Measurements from ENCODE around the gene SYT8.
A peak's percentile ranks its signal among the peaks of the same experiment; 100 is the strongest.
"Not testable (repeated sequence)": the region's sequence is repeated elsewhere in the genome, so short reads cannot be mapped to it uniquely, and the experiment has no call there.

SYT8 gene

GRCh38 chr11:1875093-1875850 is 40.5 kb downstream of the SYT8 start:
- H3K27ac ChIP-seq (ENCODE audit: low read length): no peak overlapping the region
- no peak for TF ChIP-seq CTCF (IDR thresholded peaks at IDR 0.05; ENCODE audit: low read length)
- no peaks in the 10 kb centered on the region for H3K4me1 ChIP-seq (ENCODE audit: low read length)
- H2AFZ ChIP-seq (ENCODE audit: low read length): no peak overlapping the region
- H3K9me2 ChIP-seq (replicated peaks; ENCODE audit: insufficient read depth, low read length): no peaks in the 10 kb centered on the region
- no peaks in the 10 kb centered on the region for H3K36me3 ChIP-seq (replicated peaks; ENCODE audit: insufficient read depth, low read length)
- no peak overlapping the region for H3K4me3 ChIP-seq (ENCODE audit: low read length)
- no peak overlapping the region for H3K4me2 ChIP-seq (ENCODE audit: low read depth, low read length)
- no peak for DNase-seq
- no peaks in the 10 kb centered on the region for H3F3A ChIP-seq (ENCODE audit: insufficient read depth, low read length)
- H3K27me3 ChIP-seq (replicated peaks; ENCODE audit: insufficient read depth, low read length): no peaks in the 10 kb centered on the region
- H4K20me1 ChIP-seq (ENCODE audit: insufficient read depth, low read length): no peaks in the 10 kb centered on the region
- no peak overlapping the region for H3K9ac ChIP-seq (ENCODE audit: low read length)
- H3K79me2 ChIP-seq (ENCODE audit: low read length): peaks cover 3% of the 10 kb centered on the region; the same call in 1 of the 2 replicates
- H3K9me3 ChIP-seq (replicated peaks; ENCODE audit: insufficient read depth, low read length): no peaks in the 10 kb centered on the region

- H3F3A ChIP-seq (ENCODE audit: insufficient read depth, low read length); DNase-seq; H3K9me3 ChIP-seq (replicated peaks; ENCODE audit: insufficient read depth, low read length); H3K27me3 ChIP-seq (replicated peaks; ENCODE audit: insufficient read depth, low read length); H3K36me3 ChIP-seq (replicated peaks; ENCODE audit: insufficient read depth, low read length); H3K9me2 ChIP-seq (replicated peaks; ENCODE audit: insufficient read depth, low read length); H3K4me1 ChIP-seq (ENCODE audit: low read length); H2AFZ ChIP-seq (ENCODE audit: low read length); H3K79me2 ChIP-seq (ENCODE audit: low read length); H3K4me2 ChIP-seq (ENCODE audit: low read depth, low read length); H3K9ac ChIP-seq (ENCODE audit: low read length); H3K4me3 ChIP-seq (ENCODE audit: low read length); H3K27ac ChIP-seq (ENCODE audit: low read length); H4K20me1 ChIP-seq (ENCODE audit: insufficient read depth, low read length): not testable (repeated sequence)
Measured at GRCh38 chr11:1875851-1876301, 41.1 kb downstream of the SYT8 start.

- H3K36me3 ChIP-seq (replicated peaks; ENCODE audit: insufficient read depth, low read length): no peaks in the 10 kb centered on the region
- no peaks in the 10 kb centered on the region for H3K27me3 ChIP-seq (replicated peaks; ENCODE audit: insufficient read depth, low read length)
- H3K9ac ChIP-seq (ENCODE audit: low read length): no peak overlapping the region
- H3K4me3 ChIP-seq (ENCODE audit: low read length): no peak overlapping the region
- H3K9me2 ChIP-seq (replicated peaks; ENCODE audit: insufficient read depth, low read length): no peaks in the 10 kb centered on the region
- H2AFZ ChIP-seq (ENCODE audit: low read length): no peak overlapping the region
- H3K4me1 ChIP-seq (ENCODE audit: low read length): no peaks in the 10 kb centered on the region
- no peaks in the 10 kb centered on the region for H3K9me3 ChIP-seq (replicated peaks; ENCODE audit: insufficient read depth, low read length)
- DNase-seq: no peak
- H4K20me1 ChIP-seq (ENCODE audit: insufficient read depth, low read length): no peaks in the 10 kb centered on the region
- H3K4me2 ChIP-seq (ENCODE audit: low read depth, low read length): no peak overlapping the region
- H3K79me2 ChIP-seq (ENCODE audit: low read length): no peaks in the 10 kb centered on the region
- H3K27ac ChIP-seq (ENCODE audit: low read length): no peak overlapping the region
- H3F3A ChIP-seq (ENCODE audit: insufficient read depth, low read length): no peaks in the 10 kb centered on the region
- TF ChIP-seq EZH2phosphoT487 (IDR thresholded peaks at IDR 0.05; ENCODE audit: low read length) (no peak), CTCF (IDR thresholded peaks at IDR 0.05; ENCODE audit: low read length) (peak; percentile 48)
Measured at GRCh38 chr11:1876361-1877063, 41.7 kb downstream of the SYT8 start.

Measured in MM.1S (cell line).